Testis (tissue), 3 donors: ENCODE measurements around the gene TGM3. TPM values are rescaled to one million over a fixed set of nuclear protein-coding genes. Genes with fewer than 3 reads are reported as not detected.

Source experiments
- DNase-seq: peaks from one replicate; pipeline ENCODE4 v3.0.0-alpha.2; 2019
- H3K27ac ChIP-seq, 2 donors: fragments of 200-600 bp; sonication (generic); one replicate each; pipeline ENCODE4 v1.5.1; 2019
- H3K27me3 ChIP-seq: fragments of 200-600 bp; sonication (generic); one replicate; pipeline ENCODE4 v1.5.1; 2019
- H3K36me3 ChIP-seq: fragments of 200-600 bp; sonication (generic); one replicate; pipeline ENCODE4 v1.5.1; 2017; ENCODE audit warnings: low read depth; ENCODE audit errors: missing control alignments
- H3K4me1 ChIP-seq: fragments of 200-600 bp; sonication (generic); one replicate; pipeline ENCODE4 v1.5.1; 2019
- H3K4me3 ChIP-seq, 2 donors: fragments of 200-600 bp; sonication (generic); one replicate each; pipeline ENCODE4 v1.5.1; 2017 to 2019
- H3K9me3 ChIP-seq: fragments of 200-600 bp; sonication (generic); one replicate; pipeline ENCODE4 v1.5.1; 2017
- CTCF ChIP-seq, 3 experiments: fragments of 450-650 bp in 2 of 3; fragments of 200-600 bp in 1 of 3; sonication (generic) in 1 of 3; IDR thresholded peaks; one replicate each; pipeline ENCODE4 v1.5.1; 2016 to 2019; ENCODE audit warnings: antibody characterized with exemption in 3 of 3, mild to moderate bottlenecking in 2 of 3, moderate library complexity in 1 of 3
- POLR2A ChIP-seq: fragments of 450-650 bp; IDR thresholded peaks from one replicate; pipeline ENCODE4 v1.6.1; 2017; ENCODE audit warnings: antibody characterized with exemption, mild to moderate bottlenecking, moderate library complexity
- WGBS, 2 donors: methylation state at CpG; one replicate each; pipeline ENCODE4 v1.1.5; 2018; 5-methylcytosine and 5-hydroxymethylcytosine counted together
- intact Hi-C: fragments of 100-400 bp; cut with DNase I; formaldehyde crosslinking; loops from one replicate; pipeline ENCODE4 v1.15.1; 2023; ENCODE audit warnings: low total_unique reads
- polyA plus RNA-seq: library from polyadenylated mRNA; stranded (reverse); fragments of 350-450 nt; fragmentation: Illumina TruSeq; extraction: RNeasy Lipid Tissue Mini Kit (QIAGEN cat#74804); gene quantifications from one replicate; pipeline ENCODE4 v1.2.3, GENCODE V29; 2014; ENCODE audit warnings: low read depth, low replicate concordance; ENCODE audit not compliant: insufficient read depth
- total RNA-seq, 2 donors: library from RNA; depleted of rRNA; stranded (reverse); fragments of >200 nt; gene quantifications; one replicate each; pipeline ENCODE4 v1.2.3, GENCODE V29; 2016

The TGM3 gene
- total and polyA plus RNA-seq, 3 donors from 2014 or later = 2.6 to 4.9 (median 3.1) TPM

DNA sequence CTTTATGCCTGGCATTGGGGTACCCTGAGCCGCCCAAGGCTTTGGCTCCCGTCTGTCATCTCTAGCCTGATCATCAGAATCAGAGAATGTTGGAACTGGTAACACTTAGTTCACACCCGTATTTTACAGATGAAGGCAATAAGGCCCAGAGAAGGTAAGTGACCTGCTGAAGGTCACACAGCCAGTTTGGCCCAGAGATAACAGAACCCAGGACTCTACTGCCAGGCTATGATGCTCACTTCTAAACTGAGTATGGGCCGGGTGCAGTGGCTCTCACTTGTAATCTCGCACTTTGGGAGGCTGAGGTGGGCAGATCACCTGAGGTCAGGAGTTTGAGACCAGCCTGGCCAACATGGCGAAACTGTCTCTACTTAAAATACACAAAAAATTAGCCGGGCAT, 83.1 kb downstream of the TGM3 start:
- WGBS, 2 donors = 85 to 94% methylated on average over 7 of the region's 7 CpGs
- intact Hi-C loops = no loop called here
- Histone ChIP-seq H3K9me3 (no peaks in the 10 kb centered on the region), H3K27ac (no peak overlapping the region), H3K4me1 (no peaks in the 10 kb centered on the region), H3K27me3 (no peaks in the 10 kb centered on the region), H3K36me3 (no peaks in the 10 kb centered on the region), H3K4me3 (no peak overlapping the region)
- no peak for DNase-seq
- TF ChIP-seq POLR2A = no peak
- no peak for TF ChIP-seq CTCF (IDR thresholded peaks at IDR 0.05)

GRCh38 chr20:2379511-2380229, 83.9 kb downstream of the TGM3 start:
- Histone ChIP-seq H3K4me1 (no peaks in the 10 kb centered on the region), H3K27ac (no peak overlapping the region), H3K9me3 (no peaks in the 10 kb centered on the region), H3K4me3 (no peak overlapping the region), H3K27me3 (no peaks in the 10 kb centered on the region), H3K36me3 (no peaks in the 10 kb centered on the region)
- no peak for DNase-seq
- TF ChIP-seq CTCF (IDR thresholded peaks at IDR 0.05) (no peak), POLR2A (no peak)
- WGBS, 2 donors = 43 to 46% methylated on average over 7 to 9 of the region's 9 CpGs
- intact Hi-C loops = no loop called here

DNA sequence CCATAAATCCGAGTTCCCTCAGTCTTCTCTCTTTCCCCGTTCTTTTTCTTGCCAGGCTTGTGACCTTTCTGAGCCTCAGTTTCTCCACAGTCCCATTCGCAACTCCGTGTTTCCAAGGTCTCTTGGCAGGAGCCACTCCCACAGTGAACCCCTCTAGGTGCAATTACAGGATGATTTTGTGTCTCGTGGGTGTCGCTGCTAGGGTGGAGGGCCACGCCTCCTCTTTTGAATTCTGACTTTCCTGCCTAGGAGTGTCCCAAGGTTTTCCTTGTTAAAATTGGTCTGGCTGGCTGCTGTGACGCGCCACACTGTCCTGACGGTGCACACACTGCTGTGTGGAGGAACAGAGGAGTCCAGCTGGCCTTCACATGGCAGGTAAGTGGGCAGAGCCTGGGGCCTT, 84.8 kb downstream of the TGM3 start, which contains the start of gene TGM6:
TSS of gene TGM6 (plus strand) at position 301 of the 400 bp plus-strand sequence. CDS start at position 369, 68 bp downstream.
- 83 to 86% methylated on average over 9 to 10 of the region's 10 CpGs for WGBS, 2 donors
- DNase-seq = no peak
- Histone ChIP-seq H3K9me3 (no peaks in the 10 kb centered on the region), H3K27me3 (no peaks in the 10 kb centered on the region), H3K36me3 (no peaks in the 10 kb centered on the region), H3K27ac (no peak within 1 kb of the TSS), H3K4me3 (no peak within 1 kb of the TSS), H3K4me1 (no peaks in the 10 kb centered on the region)
- no peak for TF ChIP-seq POLR2A
- TF ChIP-seq CTCF (IDR thresholded peaks at IDR 0.05) = no peak
- intact Hi-C loops = no loop called here

GRCh38 chr20:2381303-2381702, 85.5 kb downstream of the TGM3 start:
- intact Hi-C loops = no loop called here
- Histone ChIP-seq H3K4me3 (no peak overlapping the region), H3K27me3 (no peaks in the 10 kb centered on the region), H3K36me3 (no peaks in the 10 kb centered on the region), H3K27ac (no peak overlapping the region), H3K9me3 (no peaks in the 10 kb centered on the region), H3K4me1 (no peaks in the 10 kb centered on the region)
- TF ChIP-seq CTCF (IDR thresholded peaks at IDR 0.05) (no peak), POLR2A (no peak)
- no peak for DNase-seq
- 75 to 79% methylated on average over 7 of the region's 7 CpGs for WGBS, 2 donors

DNA sequence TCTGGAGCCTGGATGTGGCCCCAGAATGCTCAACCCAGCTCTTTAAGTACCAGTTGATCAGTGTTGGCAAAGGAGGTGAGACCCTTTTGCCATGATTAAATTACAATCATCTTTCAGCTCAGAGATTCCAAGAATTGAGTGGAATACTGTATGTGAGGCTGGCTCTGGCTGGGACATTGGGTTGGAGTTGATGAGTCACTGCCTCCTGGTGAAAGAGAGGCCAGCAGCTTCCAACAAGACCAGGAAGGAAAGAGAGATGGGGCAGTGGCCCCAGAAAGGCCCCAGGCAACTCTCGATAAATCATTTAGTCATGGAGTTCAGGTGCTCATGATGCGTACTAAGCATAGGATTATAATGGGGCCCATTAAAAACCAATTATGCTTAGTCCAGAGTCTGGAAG, 87.0 kb downstream of the TGM3 start:
- no peaks in the 10 kb centered on the region for H3K27me3 ChIP-seq
- DNase-seq = no peak
- 98 to 100% methylated on average over 2 of the region's 2 CpGs for WGBS, 2 donors
- no peak overlapping the region for H3K27ac ChIP-seq
- H3K36me3 ChIP-seq = no peaks in the 10 kb centered on the region
- no peaks in the 10 kb centered on the region for H3K4me1 ChIP-seq
- no peak overlapping the region for H3K4me3 ChIP-seq
- H3K9me3 ChIP-seq = no peaks in the 10 kb centered on the region
- TF ChIP-seq POLR2A (no peak), CTCF (IDR thresholded peaks at IDR 0.05) (no peak)
- intact Hi-C loops = no loop called here
